Right lobe of liver (tissue), 4 donors: Measurements from ENCODE around the gene ARID4B.

Experiments
- CTCF ChIP-seq, 4 donors: fragments of 200-600 bp in 3 of 4; fragments of 450-650 bp in 1 of 4; IDR thresholded peaks; one replicate each; pipeline versions ENCODE4 v1.5.1 to v1.8.0; 2016 to 2022; ENCODE audit warnings: antibody characterized with exemption in 4 of 4, mild to moderate bottlenecking in 2 of 4
- POLR2A ChIP-seq: fragments of 450-650 bp; IDR thresholded peaks from one replicate; pipeline ENCODE4 v1.6.1; 2017; ENCODE audit warnings: antibody characterized with exemption, mild to moderate bottlenecking
- donor health status: DM: no; HTN: no; CAD: no.
- donor health status: DM: no; HTN: no; CAD: no.
- donor health status: DM: no; HTN: yes; CAD: no.

GRCh38 chr1:235254721-235255120 is 73.3 kb downstream of the ARID4B start:
- TF ChIP-seq POLR2A (no peak), CTCF (IDR thresholded peaks at IDR 0.05) (no peak)
